GM21381 (cell line): ENCODE results near the gene ACKR1.
A peak's percentile ranks its signal among the peaks of the same experiment; 100 is the strongest.

Experiments
- ATAC-seq: cut with Tn5 transposase; IDR thresholded peaks from one replicate; pipeline ENCODE4 v1.9.1; 2021; ENCODE audit warnings: mild to moderate bottlenecking, moderate library complexity; ENCODE audit not compliant: unreplicated experiment

The ACKR1 gene

GRCh38 chr1:159204161-159205141 is at the start of gene ACKR1:
ACKR1 (plus strand) TSS chr1:159204875; CDS start chr1:159204960, 85 bp downstream.
- no peak for ATAC-seq

GRCh38 chr1:159161001-159161718 is 43.5 kb upstream of the ACKR1 start:
- ATAC-seq: peak; percentile 96

- ATAC-seq: no peak
Measured at GRCh38 chr1:159161719-159162026, 43.0 kb upstream of the ACKR1 start.

- no peak for ATAC-seq
Measured at GRCh38 chr1:159162516-159163265, 42.0 kb upstream of the ACKR1 start.

GRCh38 chr1:159163614-159164228 is 41.0 kb upstream of the ACKR1 start:
- ATAC-seq: no peak

- no peak for ATAC-seq
Measured at GRCh38 chr1:159168043-159168442, 36.6 kb upstream of the ACKR1 start.

GRCh38 chr1:159170639-159171038 is 34.0 kb upstream of the ACKR1 start:
- ATAC-seq: no peak

- no peak for ATAC-seq
Measured at GRCh38 chr1:159171254-159171687, 33.4 kb upstream of the ACKR1 start, which contains the start of gene CADM3. CADM3 (plus strand) TSS chr1:159171615; CDS start chr1:159171766, 151 bp downstream.

GRCh38 chr1:159171688-159172501 is 32.8 kb upstream of the ACKR1 start:
- no peak for ATAC-seq

- no peak for ATAC-seq
Measured at GRCh38 chr1:159172614-159173291, 31.9 kb upstream of the ACKR1 start.

- no peak for ATAC-seq
Measured at GRCh38 chr1:159173320-159173719, 31.4 kb upstream of the ACKR1 start.

GRCh38 chr1:159175571-159175970 is 29.1 kb upstream of the ACKR1 start:
- no peak for ATAC-seq

GRCh38 chr1:159177272-159177907 is 27.3 kb upstream of the ACKR1 start:
- ATAC-seq: no peak

- no peak for ATAC-seq
Measured at GRCh38 chr1:159179906-159180305, 24.8 kb upstream of the ACKR1 start.

GRCh38 chr1:159180516-159180915 is 24.2 kb upstream of the ACKR1 start:
- ATAC-seq: no peak

- no peak for ATAC-seq
Measured at GRCh38 chr1:159181328-159182024, 23.2 kb upstream of the ACKR1 start.

- no peak for ATAC-seq
Measured at GRCh38 chr1:159184201-159184600, 20.5 kb upstream of the ACKR1 start.

- no peak for ATAC-seq
Measured at GRCh38 chr1:159185121-159185520, 19.6 kb upstream of the ACKR1 start.
